SK-N-SH (cell line): ENCODE measurements around the gene HK1. TPM values are rescaled to one million over a fixed set of nuclear protein-coding genes. Genes with fewer than 3 reads are reported as not detected.

Experiments used
- CTCF ChIA-PET: fragments of 300-600, 350-600 bp; formaldehyde crosslinking; extraction: SDS; loops from one replicate; lab custom pipeline; 2021; lab: Yijun Ruan, JAX
- POLR2A ChIA-PET: fragments of 350-600 bp; sonication (Branson Sonifier 250); formaldehyde crosslinking; extraction: SDS; loops from one replicate; lab custom pipeline; 2020; ENCODE audit warnings: antibody characterized with exemption, inconsistent platforms; lab: Yijun Ruan, JAX
- DNase-seq: peaks from one replicate; pipeline ENCODE4 v3.0.0; 2012
- H2AFZ ChIP-seq: fragments of 200-600 bp; sonication (generic); 2 replicates; pipeline ENCODE4 v1.8.1; 2016; ENCODE audit warnings: antibody characterized with exemption, mild to moderate bottlenecking, low read depth
- H3F3A ChIP-seq: fragments of 200-600 bp; sonication (generic); replicated peaks from 2 replicates; pipeline ENCODE3; 2016; ENCODE audit warnings: antibody characterized with exemption, mild to moderate bottlenecking; ENCODE audit not compliant: insufficient read depth
- H3K27ac ChIP-seq, 2 experiments: fragments of 200-500 bp in 1 of 2; fragments of 200-600 bp in 1 of 2; sonication (Bioruptor generic) in 1 of 2; sonication (generic), shearing (Covaris generic) in 1 of 2; 2 replicates each; pipeline versions ENCODE4 v1.5.1 to v1.6.1; 2014 to 2016; ENCODE audit warnings: low read depth in 2 of 2, inconsistent platforms in 1 of 2, low read length in 1 of 2, mild to moderate bottlenecking in 1 of 2, mixed read lengths in 1 of 2
- H3K27me3 ChIP-seq: fragments of 200-600 bp; sonication (generic), shearing (Covaris generic); 2 replicates; pipeline ENCODE4 v1.6.1; 2016; ENCODE audit warnings: mixed run types; ENCODE audit not compliant: insufficient read depth
- H3K36me3 ChIP-seq, 2 experiments: fragments of 200-500 bp in 1 of 2; fragments of 200-600 bp in 1 of 2; sonication (Bioruptor generic) in 1 of 2; sonication (generic) in 1 of 2; replicated peaks in 1 of 2; 2 replicates each; pipeline versions ENCODE3 to v1.5.1; 2014 to 2016; ENCODE audit warnings: low read length in 1 of 2, mild to moderate bottlenecking in 1 of 2; ENCODE audit not compliant: insufficient read depth in 2 of 2, control insufficient read depth in 1 of 2
- H3K4me1 ChIP-seq, 2 experiments: fragments of 200-500 bp in 1 of 2; fragments of 200-600 bp in 1 of 2; sonication (Bioruptor generic) in 1 of 2; sonication (generic), shearing (Covaris generic) in 1 of 2; 2 replicates each; pipeline versions ENCODE4 v1.5.1 to v1.6.1; 2014 to 2016; ENCODE audit warnings: low read depth in 1 of 2, low read length in 1 of 2, mixed run types in 1 of 2; ENCODE audit not compliant: insufficient read depth in 2 of 2, control insufficient read depth in 1 of 2
- H3K4me2 ChIP-seq: fragments of 200-600 bp; sonication (generic), shearing (Covaris generic); 2 replicates; pipeline ENCODE4 v1.6.1; 2017; ENCODE audit warnings: mixed run types
- H3K4me3 ChIP-seq, 2 experiments: fragments of 200-500 bp in 1 of 2; fragments of 200-600 bp in 1 of 2; sonication (Bioruptor generic) in 1 of 2; sonication (generic), shearing (Covaris generic) in 1 of 2; 2 replicates each; pipeline versions ENCODE4 v1.5.1 to v1.8.1; 2014 to 2016; ENCODE audit warnings: low read depth in 2 of 2, inconsistent platforms in 1 of 2, low read length in 1 of 2, mild to moderate bottlenecking in 1 of 2, mixed read lengths in 1 of 2, moderate library complexity in 1 of 2
- H3K79me2 ChIP-seq: fragments of 200-600 bp; sonication (generic); 2 replicates; pipeline ENCODE4 v1.8.1; 2017; ENCODE audit warnings: mild to moderate bottlenecking; ENCODE audit not compliant: insufficient read depth
- H3K9ac ChIP-seq: fragments of 200-600 bp; sonication (generic); 2 replicates; pipeline ENCODE4 v1.6.1; 2017; ENCODE audit warnings: mixed run types
- H3K9me2 ChIP-seq: fragments of 200-600 bp; sonication (generic); 2 replicates; pipeline ENCODE4 v1.6.1; 2017; ENCODE audit warnings: mixed run types
- H3K9me3 ChIP-seq: fragments of 200-600 bp; sonication (generic); 2 replicates; pipeline ENCODE4 v1.6.1; 2017; ENCODE audit warnings: mixed run types, mild to moderate bottlenecking, moderate library complexity
- H4K20me1 ChIP-seq: fragments of 200-600 bp; sonication (generic); 2 replicates; pipeline ENCODE4 v1.6.1; 2017; ENCODE audit warnings: mild to moderate bottlenecking, mixed run types; ENCODE audit not compliant: insufficient read depth
- CHD2 ChIP-seq: fragments of 150-350 bp; IDR thresholded peaks from 2 replicates; pipeline ENCODE4 v1.6.1; 2018; ENCODE audit warnings: low read length; ENCODE audit not compliant: partially characterized antibody
- CTCF ChIP-seq: fragments of 200-600 bp; sonication (generic); IDR thresholded peaks from 2 replicates; pipeline ENCODE4 v1.6.1; 2017; ENCODE audit warnings: antibody characterized with exemption, mild to moderate bottlenecking, moderate library complexity
- ELF1 ChIP-seq: IDR thresholded peaks from 2 replicates; pipeline ENCODE4 v1.4.0; 2012
- EP300 ChIP-seq, 2 experiments: IDR thresholded peaks; 2 replicates each; pipeline versions ENCODE4 v1.4.0 to v1.6.1; 2012; ENCODE audit warnings: borderline replicate concordance in 1 of 2, low read depth in 1 of 2, low read length in 1 of 2
- EZH2phosphoT487 ChIP-seq: fragments of 200-600 bp; sonication (generic); IDR thresholded peaks from 2 replicates; pipeline ENCODE4 v1.6.1; 2017; ENCODE audit warnings: low read depth, mixed run types, mild to moderate bottlenecking, antibody characterized with exemption, moderate library complexity, borderline replicate concordance
- FOXJ3 ChIP-seq: sonication (generic); formaldehyde crosslinking; IDR thresholded peaks from 2 replicates; pipeline ENCODE4 v1.5.1; 2020; ENCODE audit warnings: mild to moderate bottlenecking, missing genetic modification reagents
- FOXM1 ChIP-seq: IDR thresholded peaks from 2 replicates; pipeline ENCODE4 v1.4.0; 2012; ENCODE audit warnings: low read depth, mild to moderate bottlenecking
- GABPA ChIP-seq: IDR thresholded peaks from 2 replicates; pipeline ENCODE4 v1.4.0; 2012; ENCODE audit warnings: low read depth, mild to moderate bottlenecking
- MAX ChIP-seq: IDR thresholded peaks from 2 replicates; pipeline ENCODE4 v1.4.0; 2012; ENCODE audit warnings: low read depth
- MEF2A ChIP-seq: IDR thresholded peaks from 2 replicates; pipeline ENCODE4 v1.4.0; 2012; ENCODE audit warnings: low read depth, borderline replicate concordance
- MXI1 ChIP-seq: IDR thresholded peaks from 2 replicates; pipeline ENCODE4 v1.6.1; 2012; ENCODE audit warnings: mild to moderate bottlenecking, low read depth, low read length, improper control_type of control experiment
- NFIC ChIP-seq: IDR thresholded peaks from 2 replicates; pipeline ENCODE4 v1.4.0; 2012; ENCODE audit warnings: borderline replicate concordance
- PBX3 ChIP-seq: IDR thresholded peaks from 2 replicates; pipeline ENCODE4; 2012
- RAD21 ChIP-seq: IDR thresholded peaks from 2 replicates; pipeline ENCODE4 v1.6.1; 2012; ENCODE audit warnings: mild to moderate bottlenecking, low read length
- RFX5 ChIP-seq: IDR thresholded peaks from 2 replicates; pipeline ENCODE4 v1.6.1; 2012; ENCODE audit warnings: mild to moderate bottlenecking, improper control_type of control experiment, low read length
- RXRA ChIP-seq: IDR thresholded peaks from 2 replicates; pipeline ENCODE4 v1.4.0; 2012; ENCODE audit warnings: low read depth, mild to moderate bottlenecking, borderline replicate concordance
- SIN3A ChIP-seq: IDR thresholded peaks from 2 replicates; pipeline ENCODE4 v1.6.1; 2012; ENCODE audit warnings: low read depth, mild to moderate bottlenecking, low read length, moderate library complexity, borderline replicate concordance
- TAF1 ChIP-seq: IDR thresholded peaks from 2 replicates; pipeline ENCODE4 v1.6.1; 2012; ENCODE audit warnings: low read depth, mild to moderate bottlenecking, low read length, moderate library complexity, borderline replicate concordance
- TEAD4 ChIP-seq: IDR thresholded peaks from 2 replicates; pipeline ENCODE4 v1.4.0; 2012; ENCODE audit warnings: mild to moderate bottlenecking, borderline replicate concordance; ENCODE audit not compliant: insufficient read depth
- USF2 ChIP-seq: fragments of 150-350 bp; IDR thresholded peaks from 2 replicates; pipeline ENCODE4 v1.6.1; 2017; ENCODE audit warnings: antibody characterized with exemption, low read length, low read depth, borderline replicate concordance
- YY1 ChIP-seq: IDR thresholded peaks from 2 replicates; pipeline ENCODE4 v1.4.0; 2012; ENCODE audit warnings: low read depth, mild to moderate bottlenecking
- WGBS: methylation state at CpG from one replicate; pipeline ENCODE4 v1.1.6; 2017; ENCODE audit warnings: low lambda C conversion rate; 5-methylcytosine and 5-hydroxymethylcytosine counted together
- polyA plus RNA-seq, 3 experiments: library from polyadenylated mRNA; depleted of rRNA; stranded (reverse); fragments of >200 nt; gene quantifications; 2 replicates each; pipeline ENCODE4 v1.2.3, GENCODE V29; 2012
- TF ChIP-seq, protein P1 (sequence below): fragments of 150-350 bp; IDR thresholded peaks from 2 replicates; pipeline ENCODE4 v1.6.1; 2016; ENCODE audit warnings: mild to moderate bottlenecking, low read depth, low read length

Gene HK1
- polyA plus RNA-seq, 1 of the 3 experiments (the other 2 are of a cell fraction) = 38.7 TPM

GRCh38 chr10:69366738-69367137 lies 88.4 kb downstream of the HK1 start:
- H2AFZ ChIP-seq = no peak overlapping the region
- POLR2A ChIA-PET = no interaction called here
- DNase-seq = no peak
- H3K27me3 ChIP-seq = no peaks in the 10 kb centered on the region
- TF ChIP-seq TEAD4 (no peak), CHD2 (no peak), ELF1 (no peak), FOXM1 (no peak), GABPA (no peak), YY1 (no peak), PBX3 (no peak), NFIC (no peak), MEF2A (no peak), SIN3A (no peak), USF2 (no peak), EP300 (IDR thresholded peaks at IDR 0.05; ENCODE audit: borderline replicate concordance in 1 of 2, low read depth in 1 of 2, low read length in 1 of 2) (no peak), FOXJ3 (CRISPR knock-in tag) (no peak)
- TF ChIP-seq, protein P1, sequence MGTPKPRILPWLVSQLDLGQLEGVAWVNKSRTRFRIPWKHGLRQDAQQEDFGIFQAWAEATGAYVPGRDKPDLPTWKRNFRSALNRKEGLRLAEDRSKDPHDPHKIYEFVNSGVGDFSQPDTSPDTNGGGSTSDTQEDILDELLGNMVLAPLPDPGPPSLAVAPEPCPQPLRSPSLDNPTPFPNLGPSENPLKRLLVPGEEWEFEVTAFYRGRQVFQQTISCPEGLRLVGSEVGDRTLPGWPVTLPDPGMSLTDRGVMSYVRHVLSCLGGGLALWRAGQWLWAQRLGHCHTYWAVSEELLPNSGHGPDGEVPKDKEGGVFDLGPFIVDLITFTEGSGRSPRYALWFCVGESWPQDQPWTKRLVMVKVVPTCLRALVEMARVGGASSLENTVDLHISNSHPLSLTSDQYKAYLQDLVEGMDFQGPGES = no peak
- TF ChIP-seq, all 33 proteins: peak for 0
- no peaks in the 10 kb centered on the region for H3K9me3 ChIP-seq
- no peak overlapping the region for H3K4me3 ChIP-seq
- H4K20me1 ChIP-seq = no peaks in the 10 kb centered on the region
- no peak overlapping the region for H3K4me2 ChIP-seq
- 98% methylated on average over 5 of the region's 5 CpGs for WGBS
- peaks cover 8% of the 10 kb centered on the region; the same call in 1 of the 2 replicates for H3K79me2 ChIP-seq
- H3K9ac ChIP-seq = no peak overlapping the region
- peaks cover 22 to 31% of the 10 kb centered on the region in 2 experiments for H3K36me3 ChIP-seq
- H3K9me2 ChIP-seq = no peaks in the 10 kb centered on the region
- peaks cover 10 to 13% of the 10 kb centered on the region in 2 experiments; a peak in 3 of 4 replicates for H3K4me1 ChIP-seq
- H3F3A ChIP-seq = peaks cover 7% of the 10 kb centered on the region
- CTCF ChIA-PET = no interaction called here
- H3K27ac ChIP-seq = no peak overlapping the region

DNA sequence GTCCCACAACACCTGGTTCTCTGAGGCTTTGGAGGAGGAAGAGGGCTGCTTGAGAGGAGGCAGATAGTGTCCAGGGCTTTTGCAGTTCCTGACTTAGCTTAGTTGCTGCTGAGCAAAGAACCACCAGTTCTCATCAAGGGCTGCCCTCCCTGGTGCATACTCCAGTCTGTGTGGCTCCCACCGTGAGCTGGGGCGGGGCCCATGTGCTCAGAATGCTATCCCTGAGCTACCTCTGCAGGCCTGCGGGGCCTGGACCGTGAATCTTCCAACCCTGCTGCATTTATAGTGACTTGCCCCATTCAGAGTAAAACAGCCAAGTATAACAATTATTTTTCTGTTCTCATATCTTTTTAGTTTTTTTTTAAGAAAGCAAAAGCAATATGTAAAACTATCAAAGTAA lies 89.2 kb downstream of the HK1 start:
- Histone ChIP-seq H3K4me2 (no peak overlapping the region), H3K27me3 (no peaks in the 10 kb centered on the region), H3K9me2 (no peaks in the 10 kb centered on the region), H3K4me3 (no peak overlapping the region), H3K27ac (no peak overlapping the region), H4K20me1 (no peaks in the 10 kb centered on the region), H3K9ac (no peak overlapping the region), H3K79me2 (peaks cover 8% of the 10 kb centered on the region; the same call in 1 of the 2 replicates), H3K4me1 (peaks cover 6 to 9% of the 10 kb centered on the region in 2 experiments; a peak in 2 of 4 replicates), H2AFZ (no peak overlapping the region), H3F3A (peaks cover 1% of the 10 kb centered on the region), H3K9me3 (no peaks in the 10 kb centered on the region), H3K36me3 (peaks cover 20 to 31% of the 10 kb centered on the region in 2 experiments)
- ChIA-PET POLR2A (no interaction called here), CTCF (interaction anchor here (0.7 to 1.7 kb wide), 3 partner anchors 15 to 669 kb away, joined by 3 to 5 read pairs (median 3); no protein-coding TSS in a partner anchor)
- DNase-seq = no peak
- WGBS = 95% methylated on average over 4 of the region's 4 CpGs
- TF ChIP-seq RXRA (no peak), CHD2 (no peak), FOXJ3 (CRISPR knock-in tag) (no peak), TAF1 (no peak), MXI1 (no peak), MEF2A (no peak), RAD21 (no peak), GABPA (no peak), CTCF (no peak), PBX3 (no peak), RFX5 (no peak), NFIC (no peak), EZH2phosphoT487 (no peak), FOXM1 (no peak), MAX (no peak)
